NB4 (cell line): ENCODE results near the gene ARHGAP15.

Source experiments
- CTCF ChIP-seq: IDR thresholded peaks from one replicate; pipeline ENCODE4 v1.5.1; 2012; ENCODE audit warnings: low read depth, low read length
- MAX ChIP-seq: IDR thresholded peaks from 2 replicates; pipeline ENCODE4 v1.6.1; 2011; ENCODE audit warnings: low read depth, low read length
- POLR2A ChIP-seq: IDR thresholded peaks from 2 replicates; pipeline ENCODE4 v1.6.1; 2011; ENCODE audit warnings: mild to moderate bottlenecking; ENCODE audit not compliant: insufficient read length; ENCODE audit errors: extremely low read depth

GRCh38 chr2:143248631-143249030 is 119.4 kb downstream of the ARHGAP15 start:
- TF ChIP-seq CTCF = no peak
- no peak for TF ChIP-seq POLR2A
- no peak for TF ChIP-seq MAX
